Common myeloid progenitor, CD34-positive (primary cell): ENCODE measurements around the gene PRPF39.
"Not testable (repeated sequence)": the region's sequence is repeated elsewhere in the genome, so short reads cannot be mapped to it uniquely, and the experiment has no call there.

ENCODE experiments used
- CTCF ChIA-PET: fragments of 350-600 bp; sonication (Branson Sonifier 250); formaldehyde crosslinking; loops from one replicate; lab custom pipeline; 2021; ENCODE audit warnings: antibody characterized with exemption; lab: Charles Lee
- POLR2A ChIA-PET: fragments of 350-600 bp; sonication (Branson Sonifier 250); formaldehyde crosslinking; loops from one replicate; lab custom pipeline; 2021; ENCODE audit warnings: antibody characterized with exemption; lab: Charles Lee
- DNase-seq, 3 donors: peaks; one replicate each; pipeline versions ENCODE4 v3.0.0 to v3.0.0-alpha.2; 2013
- H3K27ac ChIP-seq, 2 experiments: 1 replicate in 1 of 2; 2 replicates in 1 of 2; pipeline ENCODE4 v1.7.0; 2013; ENCODE audit warnings: inconsistent platforms in 2 of 2, low read length in 2 of 2, mild to moderate bottlenecking in 2 of 2, low read depth in 1 of 2, moderate library complexity in 1 of 2; ENCODE audit not compliant: severe bottlenecking in 2 of 2, insufficient read depth in 1 of 2, poor library complexity in 1 of 2
- H3K27me3 ChIP-seq, 5 experiments: replicated peaks in 2 of 5; 1 replicate in 3 of 5; 2 replicates in 2 of 5; pipeline versions ENCODE4 v1.6.1 to v1.7.0; 2013; ENCODE audit warnings: low read length in 4 of 5, mild to moderate bottlenecking in 2 of 5, moderate library complexity in 2 of 5, inconsistent platforms in 1 of 5; ENCODE audit not compliant: insufficient read depth in 5 of 5, control insufficient read depth in 4 of 5
- H3K36me3 ChIP-seq, 4 experiments: 1 replicate in 2 of 4; 2 replicates in 2 of 4; pipeline versions ENCODE4 v1.6.1 to v1.7.0; 2013; ENCODE audit warnings: low read length in 3 of 4, control low read depth in 1 of 4, mild to moderate bottlenecking in 1 of 4; ENCODE audit not compliant: control insufficient read depth in 4 of 4, insufficient read depth in 4 of 4
- H3K4me1 ChIP-seq, 4 experiments: 1 replicate in 3 of 4; 2 replicates in 1 of 4; pipeline versions ENCODE4 v1.6.1 to v1.7.1; 2013; ENCODE audit warnings: low read length in 3 of 4, mild to moderate bottlenecking in 3 of 4, control low read depth in 1 of 4, inconsistent platforms in 1 of 4, moderate library complexity in 1 of 4; ENCODE audit not compliant: control insufficient read depth in 4 of 4, insufficient read depth in 4 of 4; ENCODE audit errors: control extremely low read depth in 1 of 4
- H3K4me3 ChIP-seq, 7 experiments: 1 replicate in 4 of 7; 2 replicates in 3 of 7; pipeline versions ENCODE4 v1.5.1 to v1.7.0; 2013; ENCODE audit warnings: mild to moderate bottlenecking in 7 of 7, low read length in 6 of 7, moderate library complexity in 6 of 7, inconsistent platforms in 2 of 7, low read depth in 2 of 7, control low read depth in 1 of 7; ENCODE audit not compliant: insufficient read depth in 4 of 7, control insufficient read depth in 1 of 7; ENCODE audit errors: extremely low read depth in 1 of 7
- H3K9me3 ChIP-seq, 5 experiments: 1 replicate in 4 of 5; 2 replicates in 1 of 5; pipeline versions ENCODE4 v1.6.1 to v1.7.1; 2013; ENCODE audit warnings: low read length in 4 of 5, mild to moderate bottlenecking in 2 of 5, inconsistent platforms in 1 of 5, low read depth in 1 of 5, moderate library complexity in 1 of 5; ENCODE audit not compliant: control insufficient read depth in 4 of 5, insufficient read depth in 2 of 5; ENCODE audit errors: control extremely low read depth in 1 of 5
- WGBS: methylation state at CpG from one replicate; pipeline ENCODE4 v1.1.5; 2013; ENCODE audit not compliant: insufficient coverage; 5-methylcytosine and 5-hydroxymethylcytosine counted together

The PRPF39 gene

DNA sequence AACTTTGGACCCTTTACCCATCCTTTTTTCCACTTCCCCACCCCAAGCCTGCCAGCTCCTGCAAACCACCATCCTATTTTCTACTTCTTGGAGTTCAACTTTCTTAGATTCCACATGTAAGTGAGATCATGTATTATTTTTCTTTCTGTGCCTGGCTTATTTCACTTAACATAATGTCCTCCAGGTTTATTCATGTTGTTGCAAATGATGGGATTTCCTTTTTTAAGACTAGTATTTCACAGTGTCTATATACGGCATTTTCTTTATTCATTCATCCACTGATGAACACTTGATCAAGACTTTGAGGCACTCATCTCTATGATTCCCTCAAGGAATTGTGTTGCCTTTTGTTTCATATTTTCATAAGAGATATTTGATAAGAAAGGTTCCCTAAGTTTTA is 5.6 kb upstream of the PRPF39 start:
- CTCF ChIA-PET: interaction anchor here (1.0 kb wide), 1 partner anchor 13 kb away, joined by 3 read pairs; no protein-coding TSS in a partner anchor
- Histone ChIP-seq H3K36me3 (no peaks in the 10 kb centered on the region), H3K4me1 (peaks cover 0 to 2% (median under 1%) of the 10 kb centered on the region in 4 experiments), H3K9me3 (no peaks in the 10 kb centered on the region), H3K27me3 (no peaks in the 10 kb centered on the region), H3K4me3 (no peak overlapping the region), H3K27ac (no peak overlapping the region)
- WGBS: no CpG with 5 or more reads among the region's 1 CpG
- POLR2A ChIA-PET: no interaction called here
- no peak for DNase-seq

GRCh38 chr14:45080416-45080968 is 3.4 kb upstream of the PRPF39 start:
- CTCF ChIA-PET, POLR2A ChIA-PET: not testable (repeated sequence)

GRCh38 chr14:45081096-45081495 is 2.8 kb upstream of the PRPF39 start:
- H3K27ac ChIP-seq, H3K36me3 ChIP-seq, H3K27me3 ChIP-seq, CTCF ChIA-PET, H3K9me3 ChIP-seq, DNase-seq, H3K4me3 ChIP-seq, POLR2A ChIA-PET: not testable (repeated sequence)
- peaks cover 0 to 22% (median 7%) of the 10 kb centered on the region in 4 experiments for H3K4me1 ChIP-seq
- 100% methylated on average over 2 of the region's 3 CpGs for WGBS

More at GRCh38 chr14:45080416-45080968, 3.4 kb upstream of the PRPF39 start:
- H3K36me3 ChIP-seq, DNase-seq, H3K27ac ChIP-seq, H3K9me3 ChIP-seq, H3K4me3 ChIP-seq, H3K27me3 ChIP-seq: not testable (repeated sequence)
- WGBS: 99% methylated on average over 24 of the region's 40 CpGs
- H3K4me1 ChIP-seq: peaks cover 0 to 17% (median 4%) of the 10 kb centered on the region in 4 experiments

DNA sequence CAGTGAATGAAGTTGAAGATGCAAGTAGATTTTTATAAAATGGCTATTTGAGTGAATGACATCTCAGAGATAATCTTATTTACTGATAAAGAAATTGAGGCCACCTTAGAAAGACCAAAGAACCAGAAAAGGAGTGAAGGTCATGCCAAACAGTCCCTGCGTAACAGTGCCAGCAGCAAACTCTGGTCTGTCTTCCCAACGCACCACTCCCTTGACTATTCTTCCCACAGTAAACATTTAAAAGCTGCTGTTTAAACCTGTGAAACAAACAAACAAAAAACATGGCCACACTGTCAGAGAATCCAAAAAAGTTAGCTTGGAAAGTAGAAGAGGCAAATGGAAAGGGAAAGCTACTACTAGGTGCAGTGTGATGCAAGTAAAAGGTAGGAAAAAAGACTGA is 1.5 kb upstream of the PRPF39 start:
- Histone ChIP-seq H3K4me3 (no peak overlapping the region), H3K27me3 (no peaks in the 10 kb centered on the region), H3K36me3 (no peaks in the 10 kb centered on the region), H3K27ac (no peak overlapping the region), H3K9me3 (no peaks in the 10 kb centered on the region), H3K4me1 (peaks cover 0 to 26% (median 8%) of the 10 kb centered on the region in 4 experiments)
- ChIA-PET CTCF (interaction anchor here (0.6 kb wide), 1 partner anchor 105 kb away, joined by 5 read pairs; no protein-coding TSS in a partner anchor), POLR2A (no interaction called here)
- DNase-seq: no peak
- WGBS: 100% methylated on average over 2 of the region's 2 CpGs

DNA sequence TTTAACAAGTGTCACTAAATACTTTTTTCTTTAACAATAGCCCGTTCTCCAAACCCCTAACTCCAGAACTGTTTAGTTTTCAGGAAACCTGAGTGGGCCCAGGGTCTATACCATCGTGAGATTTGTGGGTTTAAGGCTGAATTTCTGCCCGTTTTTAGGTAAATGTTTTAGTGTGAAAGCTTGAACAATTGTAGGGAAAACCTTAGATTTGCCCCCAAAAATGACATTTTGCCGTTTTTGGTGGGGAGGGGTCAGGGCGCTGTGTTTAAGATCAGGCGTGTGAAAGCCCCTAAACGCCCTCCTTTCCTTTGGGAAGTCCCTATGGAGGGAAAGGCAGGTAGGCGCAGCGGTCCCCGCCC is 320 bp upstream of the PRPF39 start:
- no peaks in the 10 kb centered on the region for H3K27me3 ChIP-seq
- no peak for DNase-seq
- no peaks in the 10 kb centered on the region for H3K9me3 ChIP-seq
- ChIA-PET POLR2A (no interaction called here), CTCF (interaction anchor here (2.2 kb wide), 1 partner anchor 11 kb away, joined by 6 read pairs; no protein-coding TSS in a partner anchor)
- 0% methylated on average over 6 of the region's 10 CpGs for WGBS
- peak overlapping the region; percentile 78 to 88 for H3K27ac ChIP-seq
- peak overlapping the region in 6 of 7 experiments; percentile 58 to 93 (median 86) for H3K4me3 ChIP-seq
- no peaks in the 10 kb centered on the region for H3K36me3 ChIP-seq
- H3K4me1 ChIP-seq: peaks cover 0 to 29% (median 8%) of the 10 kb centered on the region in 4 experiments

GRCh38 chr14:45084946-45085346 is 1.0 kb downstream of the PRPF39 start:
- H3K27me3 ChIP-seq: no peaks in the 10 kb centered on the region
- H3K4me1 ChIP-seq: peaks cover 0 to 31% (median 8%) of the 10 kb centered on the region in 4 experiments
- H3K4me3 ChIP-seq: peak overlapping the region in 6 of 7 experiments; percentile 64 to 93 (median 86)
- POLR2A ChIA-PET: no interaction called here
- peak in 1 of 3 donors; percentile 8 for DNase-seq
- no peaks in the 10 kb centered on the region for H3K9me3 ChIP-seq
- CTCF ChIA-PET: interaction anchor here (0.9 to 2.2 kb wide), 5 partner anchors 10 to 171 kb away, joined by 3 to 6 read pairs (median 3); partner anchors contain the start of gene MIS18BP1
- H3K36me3 ChIP-seq: no peaks in the 10 kb centered on the region
- H3K27ac ChIP-seq: peak overlapping the region; percentile 88 to 90
- no CpG with 5 or more reads among the region's 4 CpGs for WGBS

GRCh38 chr14:45089813-45090212 is 5.9 kb downstream of the PRPF39 start:
- POLR2A ChIA-PET: no interaction called here
- DNase-seq: peak in 2 of 3 donors; percentile 32 to 58
- CTCF ChIA-PET: interaction anchor here (1.3 kb wide), 1 partner anchor 176 kb away, joined by 3 read pairs; no protein-coding TSS in a partner anchor

More at GRCh38 chr14:45089813-45090212, 5.9 kb downstream of the PRPF39 start:
- no CpG with 5 or more reads among the region's 1 CpG for WGBS
- H3K27ac ChIP-seq: no peak overlapping the region
- peaks cover 0 to 7% (median 2%) of the 10 kb centered on the region in 4 experiments for H3K36me3 ChIP-seq
- H3K4me3 ChIP-seq: no peak overlapping the region
- no peaks in the 10 kb centered on the region for H3K27me3 ChIP-seq
- no peaks in the 10 kb centered on the region for H3K9me3 ChIP-seq
- peaks cover 0 to 22% (median 7%) of the 10 kb centered on the region in 4 experiments for H3K4me1 ChIP-seq
